T-helper 2 cell treated with Interferon-gamma antibody and Interleukin-4, amounts not matched to agents 5 μg/mL and 100 μg/mL, for 36 hours (primary cell): ENCODE measurements around the gene NPR1.
A peak's percentile ranks its signal among the peaks of the same experiment; 100 is the strongest.

Source experiments
- DNase-seq: peaks from one replicate; pipeline ENCODE4 v3.0.0; 2021; ENCODE audit warnings: low spot score
- H3K27ac Mint-ChIP-seq: one replicate; pipeline ENCODE4 v1.8.0; 2021; ENCODE audit warnings: mild to moderate bottlenecking, mixed read lengths
- H3K27me3 Mint-ChIP-seq: one replicate; pipeline ENCODE4 v1.8.0; 2021; ENCODE audit warnings: low read depth, mixed read lengths
- H3K36me3 Mint-ChIP-seq: one replicate; pipeline ENCODE4 v1.8.0; 2021; ENCODE audit warnings: low read depth, mixed read lengths
- H3K4me1 Mint-ChIP-seq: one replicate; pipeline ENCODE4 v1.8.0; 2021; ENCODE audit warnings: low read depth, mixed read lengths
- H3K4me3 Mint-ChIP-seq: one replicate; pipeline ENCODE4 v1.8.0; 2022; ENCODE audit warnings: mild to moderate bottlenecking, moderate library complexity, mixed read lengths
- H3K9me3 Mint-ChIP-seq: one replicate; pipeline ENCODE4 v1.8.0; 2021; ENCODE audit warnings: mixed read lengths

Gene NPR1

DNA sequence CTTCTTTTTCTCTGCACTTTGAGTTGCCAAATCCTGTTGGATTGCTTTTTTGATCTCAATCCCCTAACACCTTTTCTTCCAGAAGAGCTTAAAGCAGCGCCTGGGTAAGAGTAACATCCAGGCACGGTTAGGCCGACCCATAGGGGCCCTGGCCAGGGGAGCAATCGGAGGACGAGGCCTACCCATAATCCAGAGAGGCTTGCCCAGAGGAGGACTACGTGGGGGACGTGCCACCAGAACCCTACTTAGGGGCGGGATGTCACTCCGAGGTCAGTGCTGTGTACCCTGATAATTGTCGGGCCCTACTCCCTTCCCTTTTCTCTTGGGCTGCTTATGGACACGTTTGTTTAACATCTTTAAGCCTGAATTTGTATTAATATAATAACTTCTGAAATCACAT, 36.3 kb upstream of the NPR1 start:
- H3K4me1 Mint-ChIP-seq, result peaks cover 23% of the 10 kb centered on the region
- no peaks in the 10 kb centered on the region for H3K9me3 Mint-ChIP-seq

DNA sequence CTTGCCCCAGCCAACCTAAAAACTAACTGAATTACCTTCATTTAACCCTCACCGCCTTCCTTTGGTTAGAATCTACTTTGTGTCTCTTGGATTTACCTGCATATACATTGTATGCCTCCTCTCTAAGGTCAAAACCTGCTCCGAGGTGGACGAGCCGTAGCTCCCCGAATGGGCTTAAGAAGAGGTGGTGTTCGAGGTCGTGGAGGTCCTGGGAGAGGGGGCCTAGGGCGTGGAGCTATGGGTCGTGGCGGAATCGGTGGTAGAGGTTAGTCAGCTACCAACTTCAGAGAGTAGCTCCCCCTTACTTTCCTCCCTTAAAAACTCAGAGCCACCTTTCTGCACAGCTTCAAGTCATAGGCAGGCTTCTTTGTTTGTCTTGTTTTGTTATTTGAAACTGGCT, 35.4 kb upstream of the NPR1 start:
- Mint-ChIP-seq H3K27me3 (no peaks in the 10 kb centered on the region), H3K27ac (no peak overlapping the region), H3K4me1 (peaks cover 22% of the 10 kb centered on the region), H3K36me3 (peaks cover 79% of the 10 kb centered on the region), H3K9me3 (no peaks in the 10 kb centered on the region), H3K4me3 (no peak overlapping the region)
- DNase-seq, result no peak

More for the DNA sequence above, 36.3 kb upstream of the NPR1 start:
- no peaks in the 10 kb centered on the region for H3K27me3 Mint-ChIP-seq
- peaks cover 79% of the 10 kb centered on the region for H3K36me3 Mint-ChIP-seq
- no peak for DNase-seq
- H3K27ac Mint-ChIP-seq, result no peak overlapping the region
- no peak overlapping the region for H3K4me3 Mint-ChIP-seq

DNA sequence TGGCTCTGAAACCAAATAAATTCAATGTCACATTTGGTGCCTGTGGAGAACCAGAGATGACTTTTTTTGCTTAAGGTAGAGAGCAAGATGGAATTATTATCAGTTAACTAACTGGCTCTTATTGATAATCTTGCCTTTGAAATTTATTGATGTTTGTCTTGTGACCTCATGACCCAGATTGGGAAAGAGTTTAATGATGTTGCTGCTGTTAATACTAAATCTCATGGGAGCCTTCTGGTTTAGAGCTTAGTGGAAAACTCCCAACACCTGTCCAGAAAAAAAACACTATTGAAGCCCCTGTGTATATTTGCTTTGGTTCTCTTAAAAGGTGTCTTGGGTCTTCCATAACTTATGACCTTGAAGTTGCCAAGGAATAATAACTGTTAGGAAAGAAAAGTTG, 34.7 kb upstream of the NPR1 start:
- no peaks in the 10 kb centered on the region for H3K9me3 Mint-ChIP-seq
- peaks cover 73% of the 10 kb centered on the region for H3K36me3 Mint-ChIP-seq
- H3K4me1 Mint-ChIP-seq, result peaks cover 22% of the 10 kb centered on the region
- no peaks in the 10 kb centered on the region for H3K27me3 Mint-ChIP-seq
- DNase-seq, result no peak
- H3K4me3 Mint-ChIP-seq, result no peak overlapping the region
- no peak overlapping the region for H3K27ac Mint-ChIP-seq

DNA sequence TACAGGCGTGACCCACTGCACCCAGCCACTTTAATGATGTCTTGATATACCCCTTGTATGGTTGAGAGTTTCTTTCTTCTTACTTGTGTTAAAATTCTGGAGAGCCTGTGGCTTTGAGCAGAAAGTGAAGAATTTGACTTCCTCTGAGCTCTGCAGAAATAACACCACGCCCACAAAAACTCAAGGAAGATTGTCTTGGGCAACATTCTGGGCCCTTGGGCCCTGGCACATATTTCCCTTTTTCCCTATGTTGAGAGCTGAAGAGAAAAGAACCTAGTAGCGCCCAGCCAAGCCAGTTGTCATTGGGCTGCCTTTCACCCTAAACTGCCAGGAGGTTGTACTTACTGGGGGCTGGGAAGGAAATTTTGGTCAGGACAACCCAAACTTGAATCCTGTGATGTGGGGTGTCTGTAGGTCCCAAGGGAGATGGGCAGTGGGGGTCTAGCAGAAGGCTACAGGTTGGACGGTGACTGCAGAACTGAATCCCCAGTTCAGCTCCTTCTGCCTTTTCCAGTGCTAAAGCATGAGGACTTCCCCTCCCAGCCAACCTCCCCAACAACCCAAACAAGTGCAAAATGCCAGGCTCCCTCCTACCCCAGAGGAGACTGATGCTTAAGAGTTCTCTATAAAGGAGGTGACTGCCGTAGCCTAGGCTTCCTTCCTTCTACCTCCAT, 31.7 kb upstream of the NPR1 start:
- H3K4me3 Mint-ChIP-seq, result no peak overlapping the region
- H3K9me3 Mint-ChIP-seq, result no peaks in the 10 kb centered on the region
- no peaks in the 10 kb centered on the region for H3K27me3 Mint-ChIP-seq
- H3K27ac Mint-ChIP-seq, result peak overlapping the region; percentile 47
- peaks cover 54% of the 10 kb centered on the region for H3K36me3 Mint-ChIP-seq
- DNase-seq, result no peak
- peaks cover 24% of the 10 kb centered on the region for H3K4me1 Mint-ChIP-seq

DNA sequence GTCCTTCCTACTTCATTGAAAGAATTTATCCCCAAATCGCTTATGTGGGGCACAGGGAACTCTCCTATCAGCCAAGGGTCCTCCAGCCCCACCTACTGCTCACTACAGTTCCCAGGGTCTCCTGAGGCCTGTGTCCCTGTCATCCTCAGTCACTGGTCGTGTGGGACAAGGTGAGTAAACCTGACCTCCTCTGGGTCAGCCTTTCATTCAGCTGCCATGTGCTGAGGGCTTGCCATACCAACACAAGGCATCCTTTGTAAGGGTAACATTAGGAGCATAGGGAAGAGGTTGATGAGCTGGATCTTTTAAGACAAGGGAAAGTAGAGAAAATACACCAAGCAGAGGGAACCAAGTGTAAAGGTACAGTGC, 31.2 kb upstream of the NPR1 start:
- no peaks in the 10 kb centered on the region for H3K9me3 Mint-ChIP-seq
- DNase-seq, result no peak
- peaks cover 49% of the 10 kb centered on the region for H3K36me3 Mint-ChIP-seq
- H3K4me1 Mint-ChIP-seq, result peaks cover 24% of the 10 kb centered on the region
- H3K27me3 Mint-ChIP-seq, result no peaks in the 10 kb centered on the region
- H3K4me3 Mint-ChIP-seq, result no peak overlapping the region
- peak overlapping the region; percentile 47 for H3K27ac Mint-ChIP-seq

DNA sequence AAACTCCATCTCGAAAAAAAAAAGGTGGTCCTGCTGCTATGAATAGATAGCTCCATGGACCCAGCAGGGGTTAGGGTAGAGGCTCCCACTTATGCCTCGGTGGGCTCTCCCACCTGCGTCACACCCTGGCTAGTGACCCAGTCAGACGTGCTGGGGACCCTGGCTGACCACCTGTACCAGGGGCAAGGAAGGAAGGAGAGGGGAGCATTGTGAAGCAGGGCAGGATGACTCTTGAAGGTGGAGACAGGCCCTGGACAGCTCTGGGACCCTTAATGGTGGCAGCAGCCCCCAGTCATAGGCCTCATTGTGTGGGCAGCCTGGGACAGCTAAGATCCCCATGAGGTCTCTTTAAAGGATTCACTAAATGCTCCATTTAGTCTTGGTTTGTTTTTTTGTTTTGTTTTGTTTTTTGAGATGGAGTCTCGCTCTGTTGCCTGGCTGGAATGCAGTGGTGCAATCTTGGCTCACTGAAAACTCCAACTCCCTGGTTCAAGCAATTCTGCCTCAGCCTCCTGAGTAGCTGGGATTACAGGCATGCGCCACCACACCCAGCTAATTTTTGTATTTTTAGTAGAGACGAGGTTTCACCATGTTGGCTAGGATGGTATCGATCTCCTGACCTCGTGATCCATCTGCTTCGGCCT, 30.4 kb upstream of the NPR1 start:
- Mint-ChIP-seq H3K4me3 (no peak overlapping the region), H3K27ac (no peak overlapping the region), H3K4me1 (peaks cover 22% of the 10 kb centered on the region), H3K36me3 (peaks cover 43% of the 10 kb centered on the region), H3K27me3 (no peaks in the 10 kb centered on the region), H3K9me3 (no peaks in the 10 kb centered on the region)
- DNase-seq, result no peak

DNA sequence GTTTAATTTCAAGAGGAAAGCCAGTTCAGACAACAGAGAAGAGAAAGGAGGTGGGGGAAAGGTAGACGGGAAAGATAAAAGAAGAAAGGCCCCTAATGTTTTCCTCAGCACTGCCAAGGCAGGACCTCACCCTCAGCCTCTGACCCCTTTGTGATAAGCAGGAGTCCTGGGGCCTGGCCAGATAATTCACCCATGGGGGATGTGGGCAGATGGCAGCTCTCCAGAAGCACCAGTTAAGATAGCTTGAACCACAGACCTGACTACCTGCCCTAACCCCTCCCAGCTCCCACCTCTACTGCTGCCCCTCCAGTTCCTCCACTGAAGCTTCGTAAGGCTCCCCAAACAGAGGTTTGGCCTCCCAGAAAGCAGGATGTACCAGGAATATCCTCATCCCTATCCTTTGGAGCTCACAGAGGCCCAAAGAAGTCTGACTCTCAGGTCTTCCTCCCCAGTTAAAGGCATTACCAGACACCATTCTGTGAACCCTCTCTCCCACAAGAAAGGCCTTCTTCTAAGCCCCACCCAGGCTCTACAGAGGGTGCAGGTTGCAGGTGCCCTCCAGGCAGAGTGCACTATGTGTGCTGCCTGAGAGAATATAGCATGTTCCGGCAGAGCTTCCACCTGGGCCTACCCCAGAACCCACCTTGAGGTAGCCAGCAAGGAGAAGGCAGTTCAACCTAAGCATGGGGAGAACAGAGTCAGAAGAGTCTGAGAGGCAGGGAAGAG, 29.2 kb upstream of the NPR1 start:
- H3K27me3 Mint-ChIP-seq, result no peaks in the 10 kb centered on the region
- peaks cover 32% of the 10 kb centered on the region for H3K36me3 Mint-ChIP-seq
- peak overlapping the region; percentile 55 for H3K27ac Mint-ChIP-seq
- H3K9me3 Mint-ChIP-seq, result no peaks in the 10 kb centered on the region
- no peak for DNase-seq
- no peak overlapping the region for H3K4me3 Mint-ChIP-seq
- H3K4me1 Mint-ChIP-seq, result peaks cover 17% of the 10 kb centered on the region

DNA sequence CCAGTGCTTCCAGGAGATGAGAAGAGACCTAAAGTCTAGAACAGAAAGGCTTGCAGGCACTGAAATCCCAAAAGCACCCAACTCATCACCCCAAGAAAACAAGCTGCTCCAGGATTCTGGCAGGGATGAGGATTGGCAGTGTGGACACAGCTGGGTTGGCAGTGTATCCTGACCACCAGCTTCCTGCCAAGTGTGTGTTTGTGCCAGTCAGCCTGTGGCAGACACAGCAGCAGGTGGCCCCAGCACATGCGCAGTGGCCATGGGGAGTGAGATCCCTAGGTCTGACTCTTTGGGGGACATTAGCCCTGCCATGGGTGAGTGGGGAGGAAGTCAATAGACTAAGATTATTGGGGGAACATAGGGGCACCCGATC, 28.6 kb upstream of the NPR1 start:
- H3K9me3 Mint-ChIP-seq, result no peaks in the 10 kb centered on the region
- no peak for DNase-seq
- H3K36me3 Mint-ChIP-seq, result peaks cover 27% of the 10 kb centered on the region
- peaks cover 15% of the 10 kb centered on the region for H3K4me1 Mint-ChIP-seq
- no peaks in the 10 kb centered on the region for H3K27me3 Mint-ChIP-seq
- H3K4me3 Mint-ChIP-seq, result no peak overlapping the region
- peak overlapping the region; percentile 55 for H3K27ac Mint-ChIP-seq

DNA sequence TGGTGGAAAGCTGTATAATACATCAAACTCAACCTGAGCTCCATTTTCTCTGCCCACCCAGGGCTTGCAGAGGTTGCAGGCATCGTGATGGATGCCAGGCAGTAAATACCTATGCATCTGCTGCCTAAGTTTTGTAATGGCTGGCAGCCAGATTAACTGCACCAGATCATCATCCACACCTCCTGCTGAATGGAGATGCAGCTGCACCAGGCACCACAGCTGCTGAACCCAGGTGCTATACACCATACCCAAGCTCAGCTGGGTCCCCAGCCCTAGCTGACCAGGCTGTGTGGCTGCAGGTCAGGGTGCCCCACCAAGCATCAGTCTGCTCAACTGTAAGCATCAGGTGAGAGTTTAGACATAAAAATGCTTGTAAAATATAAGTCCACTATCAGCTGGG, 26.7 kb upstream of the NPR1 start:
- no peaks in the 10 kb centered on the region for H3K27me3 Mint-ChIP-seq
- H3K36me3 Mint-ChIP-seq, result peaks cover 9% of the 10 kb centered on the region
- no peak overlapping the region for H3K27ac Mint-ChIP-seq
- H3K9me3 Mint-ChIP-seq, result no peaks in the 10 kb centered on the region
- peaks cover 7% of the 10 kb centered on the region for H3K4me1 Mint-ChIP-seq
- no peak for DNase-seq
- H3K4me3 Mint-ChIP-seq, result no peak overlapping the region

DNA sequence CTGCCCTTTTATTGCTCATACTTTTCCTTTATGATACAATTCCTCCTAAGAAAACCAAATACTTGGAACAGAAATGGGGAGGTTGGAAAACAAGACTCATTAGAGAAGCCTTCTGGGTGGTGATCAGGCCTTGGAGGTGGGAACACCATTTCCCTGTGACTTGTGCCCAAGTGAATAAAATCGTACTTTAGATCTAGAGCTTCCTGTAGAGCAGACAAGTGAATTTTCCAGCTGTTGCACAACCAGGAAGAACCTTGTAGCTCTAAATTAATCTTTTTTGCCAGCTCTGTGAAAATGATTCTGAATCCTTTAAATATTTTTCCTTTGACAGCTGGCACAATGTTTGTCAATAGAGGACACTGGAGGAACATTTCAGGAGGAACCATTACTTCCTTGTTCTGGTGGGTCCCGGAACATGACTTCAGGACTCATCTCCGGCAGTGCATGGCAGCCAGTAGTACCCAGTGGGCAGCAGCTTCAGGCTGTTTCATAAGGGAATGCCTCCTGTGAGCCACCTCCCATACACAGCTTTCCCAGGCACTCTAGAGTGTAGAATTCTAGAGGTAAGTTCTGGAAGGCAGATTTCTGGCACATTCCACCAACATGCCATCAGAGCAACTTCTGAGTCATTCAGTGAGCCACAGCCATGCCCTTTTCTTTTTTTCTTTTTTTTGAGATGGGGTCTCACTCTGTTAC, 25.5 kb upstream of the NPR1 start:
- peaks cover under 1% of the 10 kb centered on the region for H3K36me3 Mint-ChIP-seq
- H3K9me3 Mint-ChIP-seq, result no peaks in the 10 kb centered on the region
- H3K4me3 Mint-ChIP-seq, result no peak overlapping the region
- peaks cover 4% of the 10 kb centered on the region for H3K4me1 Mint-ChIP-seq
- H3K27ac Mint-ChIP-seq, result no peak overlapping the region
- no peak for DNase-seq
- no peaks in the 10 kb centered on the region for H3K27me3 Mint-ChIP-seq

DNA sequence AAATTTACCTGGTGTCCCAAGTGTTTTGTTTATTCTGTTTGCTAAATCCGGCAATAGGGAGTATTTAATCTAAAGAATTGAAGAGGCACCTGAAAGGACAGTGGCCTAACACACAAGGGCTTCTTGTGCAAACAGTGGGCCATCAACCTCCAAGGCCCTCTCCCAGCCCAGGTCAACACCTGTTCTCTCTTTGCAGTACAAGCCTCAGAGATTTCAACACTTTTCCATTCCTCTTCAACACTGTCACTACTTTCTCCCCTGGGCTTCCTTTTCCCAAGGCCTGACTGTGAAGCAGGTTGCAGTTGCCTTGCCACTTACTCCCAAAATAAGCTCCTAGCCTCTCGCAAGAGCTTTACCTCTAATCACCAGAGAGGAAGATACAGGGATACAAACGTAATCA, 23.2 kb upstream of the NPR1 start:
- no peak overlapping the region for H3K27ac Mint-ChIP-seq
- no peaks in the 10 kb centered on the region for H3K36me3 Mint-ChIP-seq
- peaks cover 12% of the 10 kb centered on the region for H3K4me1 Mint-ChIP-seq
- H3K27me3 Mint-ChIP-seq, result no peaks in the 10 kb centered on the region
- no peaks in the 10 kb centered on the region for H3K9me3 Mint-ChIP-seq
- H3K4me3 Mint-ChIP-seq, result no peak overlapping the region
- DNase-seq, result no peak

DNA sequence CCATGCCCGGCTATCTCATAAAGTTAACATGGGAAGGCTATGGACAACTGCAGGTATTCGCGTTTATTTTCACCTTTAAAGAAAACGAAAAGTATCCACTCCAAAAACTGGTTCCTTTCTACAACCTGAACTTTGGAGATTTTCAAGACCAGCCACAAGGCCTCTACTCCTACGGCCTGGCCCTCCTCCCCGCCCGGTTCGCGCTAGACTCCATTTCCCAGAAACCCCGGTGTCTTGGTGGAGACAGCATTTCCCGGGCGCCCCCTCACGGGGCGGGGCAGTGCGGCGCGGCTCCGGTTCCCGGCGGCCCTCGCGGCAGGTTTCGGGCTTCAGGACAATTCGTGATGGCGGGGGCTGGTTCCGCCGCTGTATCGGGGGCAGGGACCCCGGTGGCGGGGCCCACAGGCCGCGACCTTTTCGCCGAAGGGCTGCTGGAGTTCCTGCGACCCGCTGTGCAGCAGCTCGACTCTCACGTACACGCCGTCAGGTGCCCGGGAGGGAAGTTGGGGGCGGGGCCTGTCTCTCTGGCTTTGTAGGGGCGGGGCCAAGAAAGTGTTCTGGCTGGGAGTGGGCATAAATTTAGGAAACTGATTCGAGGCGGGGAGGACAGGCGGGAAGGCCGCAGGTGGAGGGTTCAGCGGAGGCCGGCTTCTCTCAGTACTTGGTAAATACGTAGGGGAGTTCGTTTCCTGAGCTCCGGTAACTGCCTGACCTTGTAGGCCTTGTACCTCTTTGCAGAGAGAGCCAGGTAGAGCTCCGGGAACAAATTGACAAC, 19.9 kb upstream of the NPR1 start, which contains the start of gene SNAPIN:
TSS of gene SNAPIN (plus strand) at position 304 of the 775 bp plus-strand sequence. CDS start at position 345, 41 bp downstream.
- H3K9me3 Mint-ChIP-seq, result no peaks in the 10 kb centered on the region
- H3K27ac Mint-ChIP-seq, result peak within 1 kb of the TSS; percentile 87
- H3K36me3 Mint-ChIP-seq, result peaks cover 25% of the 10 kb centered on the region
- DNase-seq, result peak; percentile 92
- H3K27me3 Mint-ChIP-seq, result no peaks in the 10 kb centered on the region
- peaks cover 12% of the 10 kb centered on the region for H3K4me1 Mint-ChIP-seq
- peak within 1 kb of the TSS; percentile 97 for H3K4me3 Mint-ChIP-seq

DNA sequence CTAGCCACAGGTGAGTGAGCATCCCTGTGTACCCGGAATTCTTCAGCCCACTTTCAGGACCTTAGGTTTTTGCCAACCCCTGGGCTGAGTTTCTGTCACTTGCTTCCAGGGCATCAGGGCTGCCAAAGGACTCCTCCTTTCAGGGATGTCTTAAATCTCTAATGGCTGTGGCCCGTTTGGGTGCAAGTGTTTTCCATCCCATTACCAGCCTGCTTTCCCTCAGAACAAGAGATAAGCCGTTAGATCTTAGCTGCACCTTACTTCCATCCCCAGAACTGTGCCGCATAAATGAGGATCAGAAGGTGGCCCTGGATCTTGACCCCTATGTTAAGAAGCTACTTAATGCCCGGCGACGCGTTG, 19.3 kb upstream of the NPR1 start:
- DNase-seq, result no peak
- H3K27me3 Mint-ChIP-seq, result no peaks in the 10 kb centered on the region
- H3K36me3 Mint-ChIP-seq, result peaks cover 29% of the 10 kb centered on the region
- H3K4me3 Mint-ChIP-seq, result peak overlapping the region; percentile 97
- peaks cover 12% of the 10 kb centered on the region for H3K4me1 Mint-ChIP-seq
- no peaks in the 10 kb centered on the region for H3K9me3 Mint-ChIP-seq
- peak overlapping the region; percentile 87 for H3K27ac Mint-ChIP-seq
